Uterus (tissue), 2 donors: Measurements from ENCODE around the gene LTBP4.

ENCODE experiments used
- POLR2A ChIP-seq, 2 donors: fragments of 450-650 bp; IDR thresholded peaks; one replicate each; pipeline ENCODE4 v1.6.1; 2016; ENCODE audit warnings: antibody characterized with exemption in 2 of 2, mild to moderate bottlenecking in 1 of 2, moderate library complexity in 1 of 2
- TF ChIP-seq, protein P1 (sequence below), 4 experiments: fragments of 200-600 bp in 2 of 4; fragments of 450-650 bp in 2 of 4; sonication (generic) in 2 of 4; IDR thresholded peaks; one replicate each; pipeline ENCODE4 v1.5.1; 2016 to 2019; ENCODE audit warnings: antibody characterized with exemption in 4 of 4, mild to moderate bottlenecking in 2 of 4, moderate library complexity in 1 of 4

DNA sequence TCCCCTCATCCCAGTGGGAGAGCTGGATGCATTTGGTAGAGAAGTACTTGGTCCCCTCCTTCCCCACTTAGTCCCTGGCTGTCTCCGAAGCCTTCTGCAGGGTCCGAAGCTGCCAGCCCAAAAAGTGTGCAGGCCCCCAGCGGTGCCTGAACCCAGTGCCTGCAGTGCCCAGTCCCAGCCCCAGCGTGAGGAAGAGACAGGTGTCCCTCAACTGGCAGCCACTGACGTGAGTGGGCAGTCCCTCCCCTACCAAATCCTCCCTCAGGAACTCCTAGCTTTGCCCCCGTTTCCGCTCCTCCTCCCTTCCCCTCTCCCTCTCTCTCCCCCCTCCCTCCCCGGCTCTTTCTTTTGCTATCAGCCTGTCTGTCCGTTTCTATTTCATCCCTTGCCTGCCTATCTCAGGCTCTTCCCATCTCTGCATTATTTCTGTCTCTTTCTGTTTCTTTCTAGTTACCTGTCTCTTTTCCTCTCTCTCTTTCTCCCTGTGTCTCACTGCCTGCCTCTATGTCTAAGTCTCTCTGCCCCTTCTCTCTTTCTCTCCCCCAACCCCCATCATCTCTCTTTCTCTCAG, 1.8 kb upstream of the LTBP4 start:
- TF ChIP-seq, protein P1, sequence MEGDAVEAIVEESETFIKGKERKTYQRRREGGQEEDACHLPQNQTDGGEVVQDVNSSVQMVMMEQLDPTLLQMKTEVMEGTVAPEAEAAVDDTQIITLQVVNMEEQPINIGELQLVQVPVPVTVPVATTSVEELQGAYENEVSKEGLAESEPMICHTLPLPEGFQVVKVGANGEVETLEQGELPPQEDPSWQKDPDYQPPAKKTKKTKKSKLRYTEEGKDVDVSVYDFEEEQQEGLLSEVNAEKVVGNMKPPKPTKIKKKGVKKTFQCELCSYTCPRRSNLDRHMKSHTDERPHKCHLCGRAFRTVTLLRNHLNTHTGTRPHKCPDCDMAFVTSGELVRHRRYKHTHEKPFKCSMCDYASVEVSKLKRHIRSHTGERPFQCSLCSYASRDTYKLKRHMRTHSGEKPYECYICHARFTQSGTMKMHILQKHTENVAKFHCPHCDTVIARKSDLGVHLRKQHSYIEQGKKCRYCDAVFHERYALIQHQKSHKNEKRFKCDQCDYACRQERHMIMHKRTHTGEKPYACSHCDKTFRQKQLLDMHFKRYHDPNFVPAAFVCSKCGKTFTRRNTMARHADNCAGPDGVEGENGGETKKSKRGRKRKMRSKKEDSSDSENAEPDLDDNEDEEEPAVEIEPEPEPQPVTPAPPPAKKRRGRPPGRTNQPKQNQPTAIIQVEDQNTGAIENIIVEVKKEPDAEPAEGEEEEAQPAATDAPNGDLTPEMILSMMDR (IDR thresholded peaks at IDR 0.05) = no peak
- TF ChIP-seq POLR2A (IDR thresholded peaks at IDR 0.05) = no peak
